H1 (cell line): ENCODE results near the gene RERE. TPM values are rescaled to one million over a fixed set of nuclear protein-coding genes. Genes with fewer than 3 reads are reported as not detected.

Experiments
- CTCF ChIA-PET: fragments of 300-600 bp; sonication (Branson Sonifier 250); formaldehyde crosslinking; loops from one replicate; lab custom pipeline; 2021; ENCODE audit not compliant: partially characterized antibody; lab: Charles Lee
- POLR2A ChIA-PET: fragments of 300-600 bp; sonication (Branson Sonifier 250); formaldehyde crosslinking; loops from one replicate; lab custom pipeline; 2021; ENCODE audit warnings: inconsistent platforms; ENCODE audit not compliant: partially characterized antibody; lab: Charles Lee
- DNase-seq, 2 experiments: peaks; one replicate each; pipeline versions ENCODE4 v3.0.0 to v3.0.0-alpha.2; 2010 to 2022; ENCODE audit warnings: low spot score in 2 of 2, low read depth in 1 of 2, mixed read lengths in 1 of 2
- FAIRE-seq: peaks from 2 replicates; lab custom pipeline; 2011; peaks lifted over from hg19 to GRCh38; lab: Jason Lieb, UNC
- H2AFZ ChIP-seq: 2 replicates; pipeline ENCODE4 v1.8.1; 2012; ENCODE audit warnings: low read length, inconsistent platforms
- H2AK5ac ChIP-seq: 2 replicates; pipeline ENCODE4 v1.6.1; 2013; ENCODE audit warnings: low read depth, low read length
- H2BK120ac ChIP-seq: replicated peaks from 2 replicates; pipeline ENCODE3; 2013; ENCODE audit warnings: low read depth, low read length, inconsistent platforms
- H2BK12ac ChIP-seq: 2 replicates; pipeline ENCODE4 v1.6.1; 2013; ENCODE audit warnings: low read depth, low read length
- H2BK15ac ChIP-seq: 2 replicates; pipeline ENCODE4 v1.6.1; 2013; ENCODE audit warnings: low read length
- H2BK20ac ChIP-seq: 2 replicates; pipeline ENCODE4 v1.6.1; 2013; ENCODE audit warnings: low read length
- H2BK5ac ChIP-seq: 2 replicates; pipeline ENCODE4 v1.6.1; 2013; ENCODE audit warnings: low read depth, low read length
- H3K14ac ChIP-seq: 2 replicates; pipeline ENCODE4 v1.6.1; 2013; ENCODE audit warnings: inconsistent platforms; ENCODE audit not compliant: insufficient read length
- H3K18ac ChIP-seq: 2 replicates; pipeline ENCODE4 v1.6.1; 2013; ENCODE audit warnings: low read length; ENCODE audit errors: extremely low read depth
- H3K23ac ChIP-seq: 2 replicates; pipeline ENCODE4 v1.6.1; 2013; ENCODE audit warnings: inconsistent platforms; ENCODE audit not compliant: insufficient read length
- H3K23me2 ChIP-seq: 2 replicates; pipeline ENCODE4 v1.6.1; 2013; ENCODE audit warnings: low read depth, low read length
- H3K27ac ChIP-seq: 2 replicates; pipeline ENCODE4 v1.6.1; 2011; ENCODE audit warnings: low read depth, low read length, inconsistent platforms
- H3K27me3 ChIP-seq, 4 experiments: replicated peaks in 1 of 4; 1 replicate in 1 of 4; 2 replicates in 3 of 4; pipeline versions ENCODE4 v1.6.1 to v1.8.1; 2011 to 2013; ENCODE audit warnings: low read length in 3 of 4, mild to moderate bottlenecking in 3 of 4, inconsistent platforms in 2 of 4, mixed read lengths in 2 of 4, moderate library complexity in 1 of 4; ENCODE audit not compliant: control insufficient read depth in 3 of 4, insufficient read depth in 3 of 4; ENCODE audit errors: extremely low read depth in 1 of 4
- H3K36me3 ChIP-seq, 4 experiments: 2 replicates each; pipeline versions ENCODE4 v1.6.1 to v1.8.1; 2011 to 2013; ENCODE audit warnings: mild to moderate bottlenecking in 4 of 4, low read length in 3 of 4, moderate library complexity in 2 of 4, control low read depth in 1 of 4, inconsistent platforms in 1 of 4; ENCODE audit not compliant: insufficient read depth in 4 of 4, control insufficient read depth in 2 of 4
- H3K4ac ChIP-seq: replicated peaks from 2 replicates; pipeline ENCODE3; 2013; ENCODE audit warnings: low read length, low read depth, mixed read lengths, inconsistent platforms; ENCODE audit not compliant: insufficient read length
- H3K4me1 ChIP-seq, 4 experiments: replicated peaks in 1 of 4; 1 replicate in 1 of 4; 2 replicates in 3 of 4; pipeline versions ENCODE4 v1.6.1 to v1.8.1; 2011 to 2013; ENCODE audit warnings: low read length in 3 of 4, inconsistent platforms in 2 of 4, mixed read lengths in 1 of 4; ENCODE audit not compliant: insufficient read depth in 4 of 4, control insufficient read depth in 3 of 4
- H3K4me2 ChIP-seq, 2 experiments: 2 replicates each; pipeline versions ENCODE4 v1.6.1 to v1.8.1; 2011 to 2013; ENCODE audit warnings: low read depth in 2 of 2, low read length in 2 of 2, control low read depth in 1 of 2, inconsistent platforms in 1 of 2, mild to moderate bottlenecking in 1 of 2; ENCODE audit not compliant: insufficient read depth in 1 of 2
- H3K4me3 ChIP-seq, 4 experiments: fragments of 200-600, 300-600 bp in 1 of 4; sonication (generic), shearing (Covaris generic), sonication (Bioruptor Twin) in 1 of 4; 2 replicates each; pipeline versions ENCODE4 v1.5.1 to v1.8.1; 2011 to 2016; ENCODE audit warnings: low read length in 4 of 4, low read depth in 3 of 4, control low read depth in 2 of 4, inconsistent platforms in 2 of 4, mild to moderate bottlenecking in 2 of 4, mixed read lengths in 1 of 4, moderate library complexity in 1 of 4; ENCODE audit not compliant: insufficient read depth in 2 of 4; ENCODE audit errors: extremely low read depth in 1 of 4
- H3K56ac ChIP-seq: replicated peaks from 2 replicates; pipeline ENCODE3; 2013; ENCODE audit warnings: low read depth, mild to moderate bottlenecking, mixed read lengths, low read length, inconsistent platforms; ENCODE audit not compliant: insufficient read length
- H3K79me1 ChIP-seq: 2 replicates; pipeline ENCODE4 v1.6.1; 2013; ENCODE audit warnings: low read depth, low read length, control low read depth
- H3K79me2 ChIP-seq, 2 experiments: 2 replicates each; pipeline versions ENCODE4 v1.6.1 to v1.8.1; 2012 to 2013; ENCODE audit warnings: low read length in 2 of 2, mild to moderate bottlenecking in 2 of 2, inconsistent platforms in 1 of 2; ENCODE audit not compliant: insufficient read depth in 2 of 2, control insufficient read depth in 1 of 2
- H3K9ac ChIP-seq, 4 experiments: replicated peaks in 1 of 4; 1 replicate in 1 of 4; 2 replicates in 3 of 4; pipeline versions ENCODE4 v1.6.1 to v1.8.1; 2011 to 2013; ENCODE audit warnings: low read depth in 3 of 4, low read length in 3 of 4, control low read depth in 2 of 4, mild to moderate bottlenecking in 2 of 4, moderate library complexity in 2 of 4, inconsistent platforms in 1 of 4; ENCODE audit errors: extremely low read depth in 1 of 4
- H3K9me3 ChIP-seq, 2 experiments: 2 replicates each; pipeline versions ENCODE4 v1.6.1 to v1.8.1; 2012 to 2013; ENCODE audit warnings: mild to moderate bottlenecking in 2 of 2, moderate library complexity in 2 of 2, control low read depth in 1 of 2, inconsistent platforms in 1 of 2, low read depth in 1 of 2, low read length in 1 of 2, mixed read lengths in 1 of 2; ENCODE audit not compliant: insufficient read depth in 2 of 2
- H4K20me1 ChIP-seq, 2 experiments: replicated peaks in 1 of 2; 2 replicates each; pipeline versions ENCODE3 to v1.8.1; 2011 to 2013; ENCODE audit warnings: inconsistent platforms in 2 of 2, low read length in 2 of 2, mild to moderate bottlenecking in 1 of 2; ENCODE audit not compliant: insufficient read depth in 2 of 2, control insufficient read depth in 1 of 2
- H4K5ac ChIP-seq: 2 replicates; pipeline ENCODE4 v1.6.1; 2013; ENCODE audit warnings: low read length, low read depth, mixed read lengths, inconsistent platforms; ENCODE audit not compliant: insufficient read length
- H4K8ac ChIP-seq: 2 replicates; pipeline ENCODE4 v1.8.0; 2013; ENCODE audit warnings: mild to moderate bottlenecking, moderate library complexity, low read length, inconsistent platforms; ENCODE audit not compliant: insufficient read depth; ENCODE audit errors: extremely low read depth
- H4K91ac ChIP-seq: replicated peaks from 2 replicates; pipeline ENCODE3; 2013; ENCODE audit warnings: low read length, mixed read lengths, inconsistent platforms; ENCODE audit not compliant: insufficient read length
- BCL11A ChIP-seq, 2 experiments: IDR thresholded peaks; one replicate each; pipeline ENCODE4 v1.6.1; 2011; ENCODE audit warnings: low read depth in 2 of 2, low read length in 2 of 2, mild to moderate bottlenecking in 2 of 2
- RNF2 ChIP-seq: fragments of 200-900, 300-1000 bp; sonication (generic); IDR thresholded peaks from 2 replicates; pipeline ENCODE4 v1.7.1; 2016; ENCODE audit warnings: borderline replicate concordance, low read depth, mild to moderate bottlenecking, antibody characterized with exemption, low read length; ENCODE audit not compliant: poor library complexity, severe bottlenecking; ENCODE audit errors: missing control alignments
- SIN3A ChIP-seq, 2 experiments: IDR thresholded peaks in 1 of 2; conservative IDR thresholded peaks in 1 of 2; 2 replicates each; pipeline ENCODE4 v1.6.1; 2011 to 2012; ENCODE audit warnings: low read length in 2 of 2, improper control_type of control experiment in 1 of 2, low read depth in 1 of 2, mild to moderate bottlenecking in 1 of 2
- SP1 ChIP-seq: IDR thresholded peaks from 2 replicates; pipeline ENCODE4 v1.6.1; 2011; ENCODE audit warnings: low read depth, low read length
- SUZ12 ChIP-seq: fragments of 200-600 bp; sonication (generic); IDR thresholded peaks from 2 replicates; pipeline ENCODE4 v1.6.1; 2012; ENCODE audit warnings: mild to moderate bottlenecking, inconsistent platforms, low read length, moderate library complexity, mixed read lengths
- WGBS, 2 experiments: shearing (Covaris generic) in 1 of 2; methylation state at CpG; one replicate each; pipeline versions ENCODE4 v1.1.6 to v1.1.7; 2013 to 2015; ENCODE audit warnings: low lambda C conversion rate in 2 of 2, mixed read lengths in 2 of 2, inconsistent platforms in 1 of 2, low coverage in 1 of 2, missing lambda C conversion rate in 1 of 2; ENCODE audit not compliant: insufficient replicate concordance in 2 of 2, insufficient coverage in 1 of 2, insufficient read length in 1 of 2; ENCODE audit errors: extremely low coverage in 1 of 2, missing lambda C conversion rate in 1 of 2; 5-methylcytosine and 5-hydroxymethylcytosine counted together
- polyA plus RNA-seq, 7 experiments: library from polyadenylated mRNA; depleted of rRNA in 3 of 7; stranded (reverse) in 5 of 7; unstranded in 2 of 7; fragments of >200 nt in 5 of 7; fragments of 200-250 nt in 2 of 7; gene quantifications; 1 replicate in 5 of 7; 2 replicates in 1 of 7; 4 replicates in 1 of 7; pipeline versions ENCODE4 v1.2.1 to v1.2.3, GENCODE V29; 2011 to 2013; ENCODE audit warnings: missing spikeins in 2 of 7, mixed read lengths in 2 of 7
- total RNA-seq: library from RNA; stranded (reverse); fragmentation: NEBNext Ultra II Directional; extraction: Animal tissue kit (Norgen Biotek cat#: 25700); gene quantifications from 2 replicates; pipeline ENCODE4 v1.2.1, GENCODE V29; 2021

The RERE gene
- total and polyA plus RNA-seq, 2 of the 8 experiments (the other 6 are each of a cell fraction or from before 2014, with no cell fraction given), result 15.3 to 142 TPM

GRCh38 chr1:8589571-8589970 is 227.9 kb downstream of the RERE start:
- H3K27ac ChIP-seq, result 0 out of 2 replicates have a peak overlapping the region, but pooled peaks have one; percentile 8
- no peak overlapping the region for H3K4me3 ChIP-seq
- CTCF ChIA-PET, result interaction anchor here (1.8 to 4.0 kb wide), 2 partner anchors 10 to 28 kb away, joined by 4 to 16 read pairs; no protein-coding TSS in a partner anchor
- no peak overlapping the region for H3K23ac ChIP-seq
- no peak overlapping the region for H4K91ac ChIP-seq
- no peak overlapping the region for H2AK5ac ChIP-seq
- no peak overlapping the region for H3K18ac ChIP-seq
- H2BK12ac ChIP-seq, result no peak overlapping the region
- no peak overlapping the region for H4K5ac ChIP-seq
- no peak overlapping the region for H2BK120ac ChIP-seq
- no peaks in the 10 kb centered on the region for H3K23me2 ChIP-seq
- peaks cover 7 to 98% of the 10 kb centered on the region in 2 experiments for H3K79me2 ChIP-seq
- 95% methylated on average over 4 of the region's 4 CpGs; no CpG with 5 or more reads in 1 of the 2 experiments for WGBS, 2 experiments
- no peak overlapping the region for H3K14ac ChIP-seq
- H3K79me1 ChIP-seq, result peaks cover 9% of the 10 kb centered on the region; the same call in 1 of the 2 replicates
- DNase-seq, result no peak
- no peak overlapping the region for H4K8ac ChIP-seq
- H2AFZ ChIP-seq, result no peak overlapping the region
- POLR2A ChIA-PET, result no interaction called here
- no peak overlapping the region for H3K4ac ChIP-seq
- no peak overlapping the region for H2BK5ac ChIP-seq
- TF ChIP-seq SUZ12 (no peak), SIN3A (conservative IDR thresholded peaks at IDR 0.05 in 1 of 2, IDR thresholded peaks at IDR 0.05 in 1 of 2; ENCODE audit: low read depth in 1 of 2, low read length in 2 of 2) (no peak), BCL11A (IDR thresholded peaks at IDR 0.05; ENCODE audit: low read depth in 2 of 2, low read length in 2 of 2) (no peak), SP1 (no peak), RNF2 (no peak)
- H3K56ac ChIP-seq, result no peak overlapping the region
- peaks cover 4 to 8% of the 10 kb centered on the region in 2 experiments for H4K20me1 ChIP-seq
- H3K9ac ChIP-seq, result no peak overlapping the region
- no peak overlapping the region; the same call in 1 of the 2 replicates for H2BK15ac ChIP-seq
- no peak overlapping the region for H3K4me2 ChIP-seq
- H3K4me1 ChIP-seq, result peaks cover 0 to 12% (median 4%) of the 10 kb centered on the region in 4 experiments; a peak in 5 of 7 replicates
- FAIRE-seq, result no peak
- H3K36me3 ChIP-seq, result no peaks in the 10 kb centered on the region
- no peaks in the 10 kb centered on the region for H3K9me3 ChIP-seq
- no peak overlapping the region for H2BK20ac ChIP-seq
- H3K27me3 ChIP-seq, result no peaks in the 10 kb centered on the region
